H1 (cell line): ENCODE measurements around the gene STIM1. TPM values are rescaled to one million over a fixed set of nuclear protein-coding genes. Genes with fewer than 3 reads are reported as not detected.

Experiments used
- BACH1 ChIP-seq: IDR thresholded peaks from 2 replicates; pipeline ENCODE4 v1.6.1; 2012; ENCODE audit warnings: low read length, improper control_type of control experiment
- CHD1 ChIP-seq: IDR thresholded peaks from 2 replicates; pipeline ENCODE4 v1.6.1; 2012; ENCODE audit warnings: low read depth, low read length, improper control_type of control experiment
- CTCF ChIP-seq, 3 experiments: IDR thresholded peaks; 1 replicate in 2 of 3; 2 replicates in 1 of 3; pipeline versions ENCODE4 v1.5.1 to v1.6.1; 2011; ENCODE audit warnings: low read length in 3 of 3, mild to moderate bottlenecking in 3 of 3, inconsistent platforms in 2 of 3, low read depth in 1 of 3, moderate library complexity in 1 of 3; ENCODE audit not compliant: insufficient read depth in 1 of 3; ENCODE audit errors: control extremely low read depth in 1 of 3
- FOSL1 ChIP-seq: IDR thresholded peaks from 2 replicates; pipeline ENCODE4 v1.6.1; 2011; ENCODE audit warnings: mild to moderate bottlenecking, low read depth, low read length, moderate library complexity; ENCODE audit not compliant: insufficient read depth
- GTF2F1 ChIP-seq: IDR thresholded peaks from 2 replicates; pipeline ENCODE4 v1.6.1; 2012; ENCODE audit warnings: low read depth, low read length, improper control_type of control experiment, borderline replicate concordance
- POLR2AphosphoS5 ChIP-seq: IDR thresholded peaks from 2 replicates; pipeline ENCODE4 v1.6.1; 2011; ENCODE audit warnings: low read depth, low read length
- RFX5 ChIP-seq: IDR thresholded peaks from 2 replicates; pipeline ENCODE4 v1.6.1; 2011; ENCODE audit warnings: low read depth, low read length, improper control_type of control experiment, borderline replicate concordance
- SUZ12 ChIP-seq: fragments of 200-600 bp; sonication (generic); IDR thresholded peaks from 2 replicates; pipeline ENCODE4 v1.6.1; 2012; ENCODE audit warnings: mild to moderate bottlenecking, inconsistent platforms, low read length, moderate library complexity, mixed read lengths
- polyA plus RNA-seq, 7 experiments: library from polyadenylated mRNA; depleted of rRNA in 3 of 7; stranded (reverse) in 5 of 7; unstranded in 2 of 7; fragments of >200 nt in 5 of 7; fragments of 200-250 nt in 2 of 7; gene quantifications; 1 replicate in 5 of 7; 2 replicates in 1 of 7; 4 replicates in 1 of 7; pipeline versions ENCODE4 v1.2.1 to v1.2.3, GENCODE V29; 2011 to 2013; ENCODE audit warnings: missing spikeins in 2 of 7, mixed read lengths in 2 of 7
- total RNA-seq: library from RNA; stranded (reverse); fragmentation: NEBNext Ultra II Directional; extraction: Animal tissue kit (Norgen Biotek cat#: 25700); gene quantifications from 2 replicates; pipeline ENCODE4 v1.2.1, GENCODE V29; 2021
- TF ChIP-seq, protein P1 (sequence below): fragments of 300-600 bp; sonication (generic); IDR thresholded peaks from 2 replicates; pipeline ENCODE4 v1.7.1; 2012; ENCODE audit warnings: low read length, moderate library complexity, mild to moderate bottlenecking, inconsistent platforms; ENCODE audit not compliant: insufficient replicate concordance

STIM1 gene
- total and polyA plus RNA-seq, 2 of the 8 experiments (the other 6 are each of a cell fraction or from before 2014, with no cell fraction given): 11.1 to 12.2 TPM

DNA sequence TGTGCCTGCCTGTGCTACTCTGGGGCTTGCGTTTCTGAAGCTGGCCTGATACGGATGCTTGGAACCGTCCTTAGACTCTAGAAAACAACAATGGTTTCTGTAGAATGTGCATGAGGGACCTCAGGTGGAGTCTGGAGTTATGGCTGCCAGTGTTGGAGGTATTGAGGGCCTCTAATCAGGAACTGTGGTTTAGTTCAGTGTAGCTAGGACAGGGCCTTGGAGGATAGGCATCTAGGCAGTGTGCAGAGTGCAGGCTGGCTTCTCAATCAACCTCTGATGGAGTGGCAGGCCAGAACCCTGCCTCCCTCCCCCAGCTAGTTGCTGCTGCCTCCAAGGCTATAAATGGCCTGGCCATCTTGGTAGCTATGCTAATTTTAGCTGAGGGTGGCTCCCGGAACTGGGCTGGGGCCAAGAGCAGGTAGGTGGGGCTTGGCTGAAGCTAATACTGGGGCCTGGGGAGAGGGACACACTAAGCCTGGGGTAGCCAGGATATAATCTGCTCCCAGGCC lies 4.0 kb downstream of the STIM1 start (continued):
- TF ChIP-seq CTCF (IDR thresholded peaks at IDR 0.05; ENCODE audit: control extremely low read depth in 1 of 3, insufficient read depth in 1 of 3, low read depth in 1 of 3, low read length in 3 of 3) (no peak), CHD1 (no peak), GTF2F1 (no peak), POLR2AphosphoS5 (no peak), BACH1 (no peak), RFX5 (no peak), FOSL1 (no peak), SUZ12 (no peak)
- TF ChIP-seq, protein P1, sequence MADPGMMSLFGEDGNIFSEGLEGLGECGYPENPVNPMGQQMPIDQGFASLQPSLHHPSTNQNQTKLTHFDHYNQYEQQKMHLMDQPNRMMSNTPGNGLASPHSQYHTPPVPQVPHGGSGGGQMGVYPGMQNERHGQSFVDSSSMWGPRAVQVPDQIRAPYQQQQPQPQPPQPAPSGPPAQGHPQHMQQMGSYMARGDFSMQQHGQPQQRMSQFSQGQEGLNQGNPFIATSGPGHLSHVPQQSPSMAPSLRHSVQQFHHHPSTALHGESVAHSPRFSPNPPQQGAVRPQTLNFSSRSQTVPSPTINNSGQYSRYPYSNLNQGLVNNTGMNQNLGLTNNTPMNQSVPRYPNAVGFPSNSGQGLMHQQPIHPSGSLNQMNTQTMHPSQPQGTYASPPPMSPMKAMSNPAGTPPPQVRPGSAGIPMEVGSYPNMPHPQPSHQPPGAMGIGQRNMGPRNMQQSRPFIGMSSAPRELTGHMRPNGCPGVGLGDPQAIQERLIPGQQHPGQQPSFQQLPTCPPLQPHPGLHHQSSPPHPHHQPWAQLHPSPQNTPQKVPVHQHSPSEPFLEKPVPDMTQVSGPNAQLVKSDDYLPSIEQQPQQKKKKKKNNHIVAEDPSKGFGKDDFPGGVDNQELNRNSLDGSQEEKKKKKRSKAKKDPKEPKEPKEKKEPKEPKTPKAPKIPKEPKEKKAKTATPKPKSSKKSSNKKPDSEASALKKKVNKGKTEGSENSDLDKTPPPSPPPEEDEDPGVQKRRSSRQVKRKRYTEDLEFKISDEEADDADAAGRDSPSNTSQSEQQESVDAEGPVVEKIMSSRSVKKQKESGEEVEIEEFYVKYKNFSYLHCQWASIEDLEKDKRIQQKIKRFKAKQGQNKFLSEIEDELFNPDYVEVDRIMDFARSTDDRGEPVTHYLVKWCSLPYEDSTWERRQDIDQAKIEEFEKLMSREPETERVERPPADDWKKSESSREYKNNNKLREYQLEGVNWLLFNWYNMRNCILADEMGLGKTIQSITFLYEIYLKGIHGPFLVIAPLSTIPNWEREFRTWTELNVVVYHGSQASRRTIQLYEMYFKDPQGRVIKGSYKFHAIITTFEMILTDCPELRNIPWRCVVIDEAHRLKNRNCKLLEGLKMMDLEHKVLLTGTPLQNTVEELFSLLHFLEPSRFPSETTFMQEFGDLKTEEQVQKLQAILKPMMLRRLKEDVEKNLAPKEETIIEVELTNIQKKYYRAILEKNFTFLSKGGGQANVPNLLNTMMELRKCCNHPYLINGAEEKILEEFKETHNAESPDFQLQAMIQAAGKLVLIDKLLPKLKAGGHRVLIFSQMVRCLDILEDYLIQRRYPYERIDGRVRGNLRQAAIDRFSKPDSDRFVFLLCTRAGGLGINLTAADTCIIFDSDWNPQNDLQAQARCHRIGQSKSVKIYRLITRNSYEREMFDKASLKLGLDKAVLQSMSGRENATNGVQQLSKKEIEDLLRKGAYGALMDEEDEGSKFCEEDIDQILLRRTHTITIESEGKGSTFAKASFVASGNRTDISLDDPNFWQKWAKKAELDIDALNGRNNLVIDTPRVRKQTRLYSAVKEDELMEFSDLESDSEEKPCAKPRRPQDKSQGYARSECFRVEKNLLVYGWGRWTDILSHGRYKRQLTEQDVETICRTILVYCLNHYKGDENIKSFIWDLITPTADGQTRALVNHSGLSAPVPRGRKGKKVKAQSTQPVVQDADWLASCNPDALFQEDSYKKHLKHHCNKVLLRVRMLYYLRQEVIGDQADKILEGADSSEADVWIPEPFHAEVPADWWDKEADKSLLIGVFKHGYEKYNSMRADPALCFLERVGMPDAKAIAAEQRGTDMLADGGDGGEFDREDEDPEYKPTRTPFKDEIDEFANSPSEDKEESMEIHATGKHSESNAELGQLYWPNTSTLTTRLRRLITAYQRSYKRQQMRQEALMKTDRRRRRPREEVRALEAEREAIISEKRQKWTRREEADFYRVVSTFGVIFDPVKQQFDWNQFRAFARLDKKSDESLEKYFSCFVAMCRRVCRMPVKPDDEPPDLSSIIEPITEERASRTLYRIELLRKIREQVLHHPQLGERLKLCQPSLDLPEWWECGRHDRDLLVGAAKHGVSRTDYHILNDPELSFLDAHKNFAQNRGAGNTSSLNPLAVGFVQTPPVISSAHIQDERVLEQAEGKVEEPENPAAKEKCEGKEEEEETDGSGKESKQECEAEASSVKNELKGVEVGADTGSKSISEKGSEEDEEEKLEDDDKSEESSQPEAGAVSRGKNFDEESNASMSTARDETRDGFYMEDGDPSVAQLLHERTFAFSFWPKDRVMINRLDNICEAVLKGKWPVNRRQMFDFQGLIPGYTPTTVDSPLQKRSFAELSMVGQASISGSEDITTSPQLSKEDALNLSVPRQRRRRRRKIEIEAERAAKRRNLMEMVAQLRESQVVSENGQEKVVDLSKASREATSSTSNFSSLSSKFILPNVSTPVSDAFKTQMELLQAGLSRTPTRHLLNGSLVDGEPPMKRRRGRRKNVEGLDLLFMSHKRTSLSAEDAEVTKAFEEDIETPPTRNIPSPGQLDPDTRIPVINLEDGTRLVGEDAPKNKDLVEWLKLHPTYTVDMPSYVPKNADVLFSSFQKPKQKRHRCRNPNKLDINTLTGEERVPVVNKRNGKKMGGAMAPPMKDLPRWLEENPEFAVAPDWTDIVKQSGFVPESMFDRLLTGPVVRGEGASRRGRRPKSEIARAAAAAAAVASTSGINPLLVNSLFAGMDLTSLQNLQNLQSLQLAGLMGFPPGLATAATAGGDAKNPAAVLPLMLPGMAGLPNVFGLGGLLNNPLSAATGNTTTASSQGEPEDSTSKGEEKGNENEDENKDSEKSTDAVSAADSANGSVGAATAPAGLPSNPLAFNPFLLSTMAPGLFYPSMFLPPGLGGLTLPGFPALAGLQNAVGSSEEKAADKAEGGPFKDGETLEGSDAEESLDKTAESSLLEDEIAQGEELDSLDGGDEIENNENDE: no peak
